ENCODE measurements around the gene SHC3.

Gene SHC3

DNA sequence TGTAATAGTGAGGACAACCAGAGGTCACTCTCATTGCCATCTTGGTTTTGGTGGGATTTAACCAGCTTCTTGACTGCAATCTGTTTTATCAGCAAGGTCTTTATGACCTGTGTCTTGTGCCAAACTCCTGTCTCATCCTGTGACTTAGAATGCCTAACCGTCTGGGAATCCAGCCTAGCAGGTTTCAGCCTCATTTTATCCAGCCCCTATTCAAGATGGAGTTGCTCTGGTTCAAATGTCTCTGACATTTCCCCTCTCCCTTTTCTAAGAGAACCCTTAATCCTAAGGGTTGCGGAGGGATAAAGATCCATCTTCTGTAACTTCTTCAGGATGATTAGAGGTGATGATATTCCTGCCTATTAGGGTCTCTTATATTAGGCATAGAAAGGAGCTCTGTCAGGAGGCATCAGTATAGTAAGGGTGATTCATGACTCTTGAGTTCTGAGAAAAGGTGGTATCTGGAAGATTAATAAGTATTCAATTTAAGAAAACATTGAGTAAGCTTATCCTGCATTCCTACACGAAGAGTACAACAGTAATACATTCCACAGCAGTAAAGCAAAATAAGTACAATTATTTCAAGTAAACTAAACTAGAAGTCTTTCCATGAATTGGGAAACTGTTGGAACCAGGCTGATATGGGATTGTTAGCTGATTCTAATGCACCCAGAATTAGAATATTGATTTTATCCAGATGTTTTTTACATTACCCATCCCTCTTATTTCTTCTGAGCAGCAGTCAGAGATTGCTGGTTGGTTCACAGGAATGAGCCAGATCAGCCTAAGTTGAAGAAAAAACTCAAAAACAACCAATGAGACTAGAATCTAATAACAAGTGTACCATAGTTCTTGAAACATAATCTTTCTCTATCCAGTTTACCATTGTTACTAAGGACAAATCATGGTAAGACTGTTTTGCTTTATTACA lies 39.9 kb downstream of the SHC3 start:
- in situ Hi-C loops (cut with HindIII; ENCODE audit: low sequenced_read_pairs), result no loop called here

DNA sequence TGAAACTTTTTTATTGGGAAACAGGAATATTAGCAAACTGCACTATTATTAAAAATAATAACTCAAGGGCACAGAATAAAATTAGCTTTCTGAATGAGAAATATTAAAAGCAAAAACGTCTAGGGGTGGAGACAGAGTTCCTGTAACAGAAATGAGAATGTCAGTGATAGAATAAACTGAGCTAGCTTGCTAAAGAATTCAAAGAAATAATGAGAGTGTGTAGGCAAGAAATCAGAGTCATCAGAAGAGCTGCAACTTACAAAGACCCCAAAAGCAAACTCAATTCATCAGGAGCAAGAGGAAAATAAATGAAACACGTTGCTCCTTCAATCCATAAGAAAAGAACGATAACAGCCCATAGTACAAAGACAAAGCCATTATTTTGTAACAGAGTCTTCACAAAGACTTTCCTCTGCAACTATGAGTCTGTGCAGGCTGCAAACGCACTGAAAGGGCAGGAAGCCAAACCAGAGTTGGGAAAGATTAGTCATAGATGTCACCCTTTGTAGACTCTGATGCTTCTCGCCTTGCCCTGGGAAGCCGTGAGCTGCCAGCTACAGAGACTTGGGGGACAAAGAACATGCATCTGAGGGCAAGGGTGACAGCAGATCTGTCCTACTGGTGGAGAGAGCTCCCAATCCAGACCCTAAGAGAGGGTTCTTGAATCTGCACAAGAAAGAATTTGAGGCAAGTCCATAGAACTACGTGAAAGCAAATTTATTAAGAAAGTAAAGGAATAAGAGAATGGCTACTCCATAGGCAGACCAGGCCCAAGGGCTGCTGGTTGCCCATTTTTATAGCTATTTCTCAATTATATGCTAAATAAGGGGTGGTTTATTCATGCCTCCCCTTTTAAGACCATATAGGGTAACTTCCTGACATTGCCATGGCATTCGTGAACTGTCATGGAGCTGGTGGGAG lies 40.8 kb downstream of the SHC3 start:
- in situ Hi-C loops (cut with HindIII; ENCODE audit: low sequenced_read_pairs), result no loop called here
- H3K4me3 ChIP-seq (ENCODE audit: low read depth, low read length), result no peak overlapping the region
- TF ChIP-seq, protein P1, sequence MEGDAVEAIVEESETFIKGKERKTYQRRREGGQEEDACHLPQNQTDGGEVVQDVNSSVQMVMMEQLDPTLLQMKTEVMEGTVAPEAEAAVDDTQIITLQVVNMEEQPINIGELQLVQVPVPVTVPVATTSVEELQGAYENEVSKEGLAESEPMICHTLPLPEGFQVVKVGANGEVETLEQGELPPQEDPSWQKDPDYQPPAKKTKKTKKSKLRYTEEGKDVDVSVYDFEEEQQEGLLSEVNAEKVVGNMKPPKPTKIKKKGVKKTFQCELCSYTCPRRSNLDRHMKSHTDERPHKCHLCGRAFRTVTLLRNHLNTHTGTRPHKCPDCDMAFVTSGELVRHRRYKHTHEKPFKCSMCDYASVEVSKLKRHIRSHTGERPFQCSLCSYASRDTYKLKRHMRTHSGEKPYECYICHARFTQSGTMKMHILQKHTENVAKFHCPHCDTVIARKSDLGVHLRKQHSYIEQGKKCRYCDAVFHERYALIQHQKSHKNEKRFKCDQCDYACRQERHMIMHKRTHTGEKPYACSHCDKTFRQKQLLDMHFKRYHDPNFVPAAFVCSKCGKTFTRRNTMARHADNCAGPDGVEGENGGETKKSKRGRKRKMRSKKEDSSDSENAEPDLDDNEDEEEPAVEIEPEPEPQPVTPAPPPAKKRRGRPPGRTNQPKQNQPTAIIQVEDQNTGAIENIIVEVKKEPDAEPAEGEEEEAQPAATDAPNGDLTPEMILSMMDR (IDR thresholded peaks at IDR 0.05; ENCODE audit: low read depth, low read length, missing control alignments), result no peak
- peak; percentile 96 for DNase-seq (ENCODE audit: low read depth)

More for the DNA sequence above, 39.9 kb downstream of the SHC3 start:
- DNase-seq (ENCODE audit: low read depth), result no peak
- TF ChIP-seq, protein P1 (IDR thresholded peaks at IDR 0.05; ENCODE audit: low read depth, low read length, missing control alignments), result no peak
- no peak overlapping the region for H3K4me3 ChIP-seq (ENCODE audit: low read depth, low read length)

DNA sequence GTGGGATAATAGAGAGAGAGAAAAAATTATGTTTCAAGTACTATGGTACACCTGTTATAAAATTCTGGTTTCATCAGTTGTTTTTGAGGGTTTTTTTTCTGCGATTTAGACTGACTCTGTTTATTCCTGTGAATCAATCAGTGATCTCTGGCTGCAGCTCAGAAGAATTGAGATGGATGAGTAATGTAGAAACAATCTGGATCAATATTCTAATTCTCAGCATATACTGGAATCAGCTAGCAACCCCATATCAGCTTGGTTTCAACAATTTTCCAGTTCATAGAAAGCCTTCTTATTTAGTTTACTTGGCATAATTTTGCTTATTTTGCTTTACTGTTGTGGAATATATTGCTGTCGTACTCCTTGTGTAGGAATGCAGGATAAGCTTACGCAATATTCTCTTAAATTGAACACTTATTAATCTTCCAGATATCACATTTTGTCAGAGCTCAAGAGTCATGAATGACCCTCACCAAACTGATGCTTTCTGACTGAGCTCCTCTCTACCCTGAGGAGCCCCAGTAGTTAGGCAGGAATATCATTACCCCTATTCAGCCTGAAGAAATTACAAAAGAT lies 42.9 kb downstream of the SHC3 start:
- TF ChIP-seq, protein P1 (IDR thresholded peaks at IDR 0.05; ENCODE audit: low read depth, low read length, missing control alignments), result no peak
- DNase-seq (ENCODE audit: low read depth), result no peak
- H3K4me3 ChIP-seq (ENCODE audit: low read depth, low read length), result no peak overlapping the region
- in situ Hi-C loops (cut with HindIII; ENCODE audit: low sequenced_read_pairs), result no loop called here

DNA sequence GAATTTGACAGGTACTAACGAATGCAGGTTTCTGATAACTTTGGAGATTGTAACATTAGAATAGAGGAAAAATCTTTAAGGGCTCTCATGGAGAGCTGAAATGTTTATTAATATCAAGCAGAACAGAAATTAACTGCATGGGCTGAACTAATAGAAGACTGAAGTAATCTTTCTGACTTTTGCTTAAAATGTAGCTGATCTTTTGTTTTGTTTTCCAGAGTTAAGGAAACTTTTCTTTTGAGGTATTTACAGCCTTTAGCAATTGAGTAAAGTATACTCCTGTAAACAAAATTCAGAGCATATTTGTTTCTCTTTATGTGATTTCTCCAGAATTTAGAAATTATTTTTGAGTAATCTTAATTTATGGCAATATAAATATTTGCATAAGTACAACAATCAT lies 43.9 kb downstream of the SHC3 start:
- in situ Hi-C loops (cut with HindIII; ENCODE audit: low sequenced_read_pairs), result no loop called here

DNA sequence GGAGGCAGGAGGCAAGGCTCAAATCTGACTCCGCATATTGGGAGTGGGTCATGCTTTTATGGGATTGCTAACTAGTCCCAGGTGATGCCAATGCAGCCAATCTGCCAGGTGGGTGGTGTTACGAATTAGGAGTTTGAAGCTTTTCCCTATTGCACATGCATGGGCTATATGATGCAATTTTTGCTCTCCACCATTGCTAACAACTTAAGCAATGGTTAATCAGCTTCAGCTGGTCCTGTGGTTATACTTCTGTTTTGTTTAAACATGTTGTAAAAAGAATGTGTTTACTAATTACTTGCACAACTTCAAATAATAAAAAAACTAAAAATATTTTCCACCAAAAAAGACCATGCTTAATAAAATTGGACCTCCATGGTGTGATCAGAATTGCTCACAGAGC lies 55.7 kb downstream of the SHC3 start:
- in situ Hi-C loops (cut with HindIII; ENCODE audit: low sequenced_read_pairs), result no loop called here
- TF ChIP-seq, protein P1 (IDR thresholded peaks at IDR 0.05; ENCODE audit: low read depth, low read length, missing control alignments), result no peak
- DNase-seq (ENCODE audit: low read depth), result no peak
- no peak overlapping the region for H3K4me3 ChIP-seq (ENCODE audit: low read depth, low read length)

More for the DNA sequence above, 43.9 kb downstream of the SHC3 start:
- TF ChIP-seq, protein P1 (IDR thresholded peaks at IDR 0.05; ENCODE audit: low read depth, low read length, missing control alignments), result no peak
- no peak for DNase-seq (ENCODE audit: low read depth)
- no peak overlapping the region for H3K4me3 ChIP-seq (ENCODE audit: low read depth, low read length)

DNA sequence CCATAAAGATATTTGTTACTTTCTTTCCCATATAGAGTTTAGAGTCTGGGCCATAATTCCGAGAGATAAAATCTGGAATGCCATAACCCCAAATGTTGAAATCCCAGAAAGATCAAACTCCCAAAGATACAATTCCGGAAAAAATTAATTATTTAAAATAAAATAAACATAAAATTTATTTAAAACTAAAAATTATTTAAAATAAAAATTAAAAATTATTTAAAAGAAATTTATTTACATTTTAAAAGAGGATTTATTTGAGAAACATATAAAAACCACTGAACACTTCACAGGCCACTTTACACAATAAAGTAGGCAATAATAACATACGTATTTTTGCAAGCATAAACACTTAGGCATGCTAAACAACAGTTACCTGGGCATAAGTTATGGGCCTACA lies 57.9 kb downstream of the SHC3 start:
- in situ Hi-C loops (cut with HindIII; ENCODE audit: low sequenced_read_pairs), result no loop called here
- no peak for DNase-seq (ENCODE audit: low read depth)
- TF ChIP-seq, protein P1 (IDR thresholded peaks at IDR 0.05; ENCODE audit: low read depth, low read length, missing control alignments), result no peak
- no peak overlapping the region for H3K4me3 ChIP-seq (ENCODE audit: low read depth, low read length)

All from astrocyte of the cerebellum (primary cell).